DMS 273 (cell line): ENCODE data around the gene BCAS3.

Source experiments
- DNase-seq: peaks from one replicate; lab custom pipeline; 2025; ENCODE audit not compliant: unreplicated experiment; lab: John Stamatoyannopoulos, UW

BCAS3 gene

GRCh38 chr17:60674637-60675036, 3.0 kb upstream of the BCAS3 start:
- DNase-seq, result peak; percentile 36

GRCh38 chr17:60675997-60676396, 1.7 kb upstream of the BCAS3 start:
- no peak for DNase-seq

- DNase-seq, result no peak
Observed at GRCh38 chr17:60676758-60677307, 818 bp upstream of the BCAS3 start.

GRCh38 chr17:60678118-60678444, 430 bp downstream of the BCAS3 start:
- DNase-seq, result no peak

GRCh38 chr17:60679287-60679686, 1.6 kb downstream of the BCAS3 start:
- no peak for DNase-seq

- no peak for DNase-seq
Observed at GRCh38 chr17:60680754-60681153, 3.1 kb downstream of the BCAS3 start.

GRCh38 chr17:60685437-60685836, 7.8 kb downstream of the BCAS3 start:
- DNase-seq, result no peak

GRCh38 chr17:60695960-60696359, 18.3 kb downstream of the BCAS3 start:
- DNase-seq, result no peak

GRCh38 chr17:60699090-60699489, 21.4 kb downstream of the BCAS3 start:
- no peak for DNase-seq

GRCh38 chr17:60704170-60704569, 26.5 kb downstream of the BCAS3 start:
- no peak for DNase-seq

GRCh38 chr17:60712675-60713074, 35.0 kb downstream of the BCAS3 start:
- DNase-seq, result no peak

GRCh38 chr17:60713608-60714007, 36.0 kb downstream of the BCAS3 start:
- DNase-seq, result no peak

- DNase-seq, result no peak
Observed at GRCh38 chr17:60716766-60717165, 39.1 kb downstream of the BCAS3 start.

GRCh38 chr17:60717814-60718213, 40.2 kb downstream of the BCAS3 start:
- DNase-seq, result no peak

GRCh38 chr17:60720763-60721531, 43.3 kb downstream of the BCAS3 start:
- DNase-seq, result peak; percentile 76

GRCh38 chr17:60724647-60725046, 47.0 kb downstream of the BCAS3 start:
- no peak for DNase-seq

- no peak for DNase-seq
Observed at GRCh38 chr17:60729854-60730253, 52.2 kb downstream of the BCAS3 start.

GRCh38 chr17:60730273-60730672, 52.6 kb downstream of the BCAS3 start:
- DNase-seq, result no peak

- DNase-seq, result no peak
Observed at GRCh38 chr17:60738287-60738686, 60.6 kb downstream of the BCAS3 start.

- no peak for DNase-seq
Observed at GRCh38 chr17:60740584-60740983, 62.9 kb downstream of the BCAS3 start.

GRCh38 chr17:60741031-60741430, 63.4 kb downstream of the BCAS3 start:
- DNase-seq, result no peak

- no peak for DNase-seq
Observed at GRCh38 chr17:60743282-60743681, 65.6 kb downstream of the BCAS3 start.

- no peak for DNase-seq
Observed at GRCh38 chr17:60743799-60744198, 66.1 kb downstream of the BCAS3 start.
